ENCODE measurements around the gene TSC22D1. TPM values are rescaled to one million over a fixed set of nuclear protein-coding genes. Genes with fewer than 3 reads are reported as not detected.

Gene TSC22D1
- polyA plus RNA-seq, 1 donor (not counting 4 experiments of a cell fraction or from before 2014, with no cell fraction given) = 177 TPM

- Histone ChIP-seq H2AFZ (ENCODE audit: control insufficient read depth, low read length) (no peak overlapping the region), H3K9me1 (ENCODE audit: control insufficient read depth, extremely low read depth, insufficient read depth, low read length) (no peaks in the 10 kb centered on the region)
- dilution Hi-C loops (cut with MboI; ENCODE audit: extremely low pct_ligation_motif_present, low sequenced_read_pairs) = no loop called here
Observed at GRCh38 chr13:44417446-44417845, 158.7 kb downstream of the TSC22D1 start.

GRCh38 chr13:44416744-44417143 is 159.4 kb downstream of the TSC22D1 start:
- H2AFZ ChIP-seq (ENCODE audit: control insufficient read depth, low read length) = no peak overlapping the region

More at GRCh38 chr13:44417446-44417845, 158.7 kb downstream of the TSC22D1 start:
- no peak overlapping the region for H3K4me2 ChIP-seq (ENCODE audit: control insufficient read depth, extremely low read depth, insufficient read depth, low read depth, low read length)
- DNase-seq (ENCODE audit: low read depth, low spot score) (no peak), FAIRE-seq (no peak)
- no peaks in the 10 kb centered on the region for H4K20me1 ChIP-seq (ENCODE audit: control insufficient read depth, extremely low read depth, insufficient read depth, low read length)
- H3K4me3 ChIP-seq (ENCODE audit: control insufficient read depth in 2 of 3, extremely low read depth in 1 of 3, insufficient read depth in 2 of 3, low read depth in 1 of 3, low read length in 3 of 3) = no peak overlapping the region
- H3K79me2 ChIP-seq (ENCODE audit: control insufficient read depth, insufficient read depth, low read length) = no peaks in the 10 kb centered on the region
- TF ChIP-seq CTCF (optimal IDR thresholded peaks at IDR 0.05 in 1 of 3, IDR thresholded peaks at IDR 0.05 in 1 of 3, conservative IDR thresholded peaks at IDR 0.05 in 1 of 3; ENCODE audit: extremely low read depth in 1 of 3, insufficient read depth in 2 of 3, low read length in 3 of 3) (no peak), EZH2 (IDR thresholded peaks at IDR 0.05; ENCODE audit: low read length) (no peak)
- H3K9ac ChIP-seq (ENCODE audit: control insufficient read depth, extremely low read depth, insufficient read depth, low read length) = no peak overlapping the region
- H3K4me1 ChIP-seq (ENCODE audit: control insufficient read depth, extremely low read depth, insufficient read depth, low read length) = no peaks in the 10 kb centered on the region
- H3K9me3 ChIP-seq (ENCODE audit: control insufficient read depth, low read depth, low read length) = no peaks in the 10 kb centered on the region
- no peaks in the 10 kb centered on the region for H3K36me3 ChIP-seq (ENCODE audit: control insufficient read depth in 2 of 2, extremely low read depth in 1 of 2, insufficient read depth in 2 of 2, low read length in 2 of 2)
- H3K27me3 ChIP-seq (ENCODE audit: control insufficient read depth, extremely low read depth, insufficient read depth, low read length) = no peaks in the 10 kb centered on the region
- H3K27ac ChIP-seq (ENCODE audit: control insufficient read depth, insufficient read depth, low read length) = no peak overlapping the region

More at GRCh38 chr13:44416744-44417143, 159.4 kb downstream of the TSC22D1 start:
- no peak overlapping the region for H3K4me2 ChIP-seq (ENCODE audit: control insufficient read depth, extremely low read depth, insufficient read depth, low read depth, low read length)
- no peak overlapping the region for H3K4me3 ChIP-seq (ENCODE audit: control insufficient read depth in 2 of 3, extremely low read depth in 1 of 3, insufficient read depth in 2 of 3, low read depth in 1 of 3, low read length in 3 of 3)
- no peak overlapping the region for H3K9ac ChIP-seq (ENCODE audit: control insufficient read depth, extremely low read depth, insufficient read depth, low read length)
- no peaks in the 10 kb centered on the region for H3K36me3 ChIP-seq (ENCODE audit: control insufficient read depth in 2 of 2, extremely low read depth in 1 of 2, insufficient read depth in 2 of 2, low read length in 2 of 2)
- no peaks in the 10 kb centered on the region for H3K4me1 ChIP-seq (ENCODE audit: control insufficient read depth, extremely low read depth, insufficient read depth, low read length)
- dilution Hi-C loops (cut with MboI; ENCODE audit: extremely low pct_ligation_motif_present, low sequenced_read_pairs) = no loop called here
- no peaks in the 10 kb centered on the region for H3K79me2 ChIP-seq (ENCODE audit: control insufficient read depth, insufficient read depth, low read length)
- H3K9me3 ChIP-seq (ENCODE audit: control insufficient read depth, low read depth, low read length) = no peaks in the 10 kb centered on the region
- DNase-seq (ENCODE audit: low read depth, low spot score) = no peak
- H3K27me3 ChIP-seq (ENCODE audit: control insufficient read depth, extremely low read depth, insufficient read depth, low read length) = no peaks in the 10 kb centered on the region
- no peak for FAIRE-seq
- H3K9me1 ChIP-seq (ENCODE audit: control insufficient read depth, extremely low read depth, insufficient read depth, low read length) = no peaks in the 10 kb centered on the region
- H4K20me1 ChIP-seq (ENCODE audit: control insufficient read depth, extremely low read depth, insufficient read depth, low read length) = no peaks in the 10 kb centered on the region
- H3K27ac ChIP-seq (ENCODE audit: control insufficient read depth, insufficient read depth, low read length) = no peak overlapping the region
- TF ChIP-seq EZH2 (IDR thresholded peaks at IDR 0.05; ENCODE audit: low read length) (no peak), CTCF (optimal IDR thresholded peaks at IDR 0.05 in 1 of 3, IDR thresholded peaks at IDR 0.05 in 1 of 3, conservative IDR thresholded peaks at IDR 0.05 in 1 of 3; ENCODE audit: extremely low read depth in 1 of 3, insufficient read depth in 2 of 3, low read length in 3 of 3) (no peak)

All from keratinocyte (primary cell).